GM21825 (cell line): ENCODE measurements around the gene DEAF1.

Experiments used
- ATAC-seq: cut with Tn5 transposase; IDR thresholded peaks from one replicate; pipeline ENCODE4 v1.9.1; 2021; ENCODE audit warnings: mild to moderate bottlenecking, moderate library complexity; ENCODE audit not compliant: unreplicated experiment

DEAF1 gene

DNA sequence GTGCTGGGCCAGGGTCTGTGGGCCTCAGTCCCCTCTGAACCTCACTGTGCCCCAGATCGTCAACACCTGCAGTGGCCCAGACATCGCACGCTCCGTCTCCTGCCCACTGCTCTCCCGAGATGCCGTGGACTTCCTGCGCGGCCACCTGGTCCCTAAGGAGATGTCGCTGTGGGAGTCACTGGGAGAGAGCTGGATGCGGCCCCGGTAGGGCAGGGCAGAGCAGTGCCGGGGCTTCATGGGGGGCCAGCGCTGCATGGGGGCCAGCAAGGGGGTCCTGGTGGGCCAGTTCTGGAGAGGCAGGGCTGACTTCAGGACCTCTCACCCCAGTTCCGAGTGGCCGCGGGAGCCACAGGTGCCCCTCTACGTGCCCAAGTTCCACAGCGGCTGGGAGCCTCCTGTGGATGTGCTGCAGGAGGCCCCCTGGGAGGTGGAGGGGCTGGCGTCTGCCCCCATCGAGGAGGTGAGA is 27.4 kb upstream of the DEAF1 start:
- ATAC-seq: no peak

DNA sequence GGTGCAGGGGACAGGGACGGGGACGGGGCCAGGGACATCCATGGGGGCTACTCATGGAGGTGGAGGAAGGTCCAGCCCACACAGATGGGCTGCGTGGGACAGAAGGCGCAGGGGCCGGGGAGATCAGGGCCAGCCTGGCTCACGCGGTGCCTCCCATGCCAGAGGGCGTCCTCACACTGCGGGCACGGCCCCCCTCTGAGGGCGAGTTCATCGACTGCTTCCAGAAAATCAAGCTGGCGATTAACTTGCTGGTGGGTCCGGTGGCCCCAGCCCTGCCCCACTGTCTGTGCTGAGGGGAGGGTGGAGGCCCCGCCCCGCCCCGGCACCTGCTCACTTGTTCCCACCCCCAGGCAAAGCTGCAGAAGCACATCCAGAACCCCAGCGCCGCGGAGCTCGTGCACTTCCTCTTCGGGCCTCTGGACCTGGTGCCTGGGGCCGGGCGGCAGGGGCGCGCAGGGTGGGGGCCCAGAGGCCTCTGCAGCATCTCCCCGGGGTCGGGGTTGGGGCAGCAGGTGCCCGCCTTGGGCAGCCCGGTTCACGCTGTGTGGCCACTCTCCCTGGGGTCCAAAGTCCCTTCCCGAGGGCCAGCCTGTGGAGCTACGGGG is 26.8 kb upstream of the DEAF1 start:
- no peak for ATAC-seq

DNA sequence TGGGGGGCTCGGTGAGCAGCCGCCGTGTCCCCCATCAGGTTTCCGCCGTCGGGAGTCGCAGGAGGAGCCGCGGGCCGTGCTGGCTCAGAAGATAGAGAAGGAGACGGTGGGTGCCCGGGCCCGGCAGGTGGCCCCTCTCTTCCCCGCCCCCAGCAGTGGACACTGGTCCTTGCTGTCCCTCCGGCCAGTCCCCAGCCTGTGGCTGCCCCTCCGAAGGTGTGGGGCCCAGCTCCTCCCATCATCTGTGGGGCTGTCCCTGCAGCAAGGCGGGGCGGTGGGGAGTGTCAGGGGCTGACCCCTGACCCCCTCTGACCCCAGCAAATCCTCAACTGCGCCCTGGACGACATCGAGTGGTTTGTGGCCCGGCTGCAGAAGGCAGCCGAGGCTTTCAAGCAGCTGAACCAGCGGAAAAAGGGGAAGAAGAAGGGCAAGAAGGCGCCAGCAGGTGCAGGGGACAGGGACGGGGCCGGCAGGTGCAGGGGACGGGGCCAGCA is 26.3 kb upstream of the DEAF1 start:
- no peak for ATAC-seq

DNA sequence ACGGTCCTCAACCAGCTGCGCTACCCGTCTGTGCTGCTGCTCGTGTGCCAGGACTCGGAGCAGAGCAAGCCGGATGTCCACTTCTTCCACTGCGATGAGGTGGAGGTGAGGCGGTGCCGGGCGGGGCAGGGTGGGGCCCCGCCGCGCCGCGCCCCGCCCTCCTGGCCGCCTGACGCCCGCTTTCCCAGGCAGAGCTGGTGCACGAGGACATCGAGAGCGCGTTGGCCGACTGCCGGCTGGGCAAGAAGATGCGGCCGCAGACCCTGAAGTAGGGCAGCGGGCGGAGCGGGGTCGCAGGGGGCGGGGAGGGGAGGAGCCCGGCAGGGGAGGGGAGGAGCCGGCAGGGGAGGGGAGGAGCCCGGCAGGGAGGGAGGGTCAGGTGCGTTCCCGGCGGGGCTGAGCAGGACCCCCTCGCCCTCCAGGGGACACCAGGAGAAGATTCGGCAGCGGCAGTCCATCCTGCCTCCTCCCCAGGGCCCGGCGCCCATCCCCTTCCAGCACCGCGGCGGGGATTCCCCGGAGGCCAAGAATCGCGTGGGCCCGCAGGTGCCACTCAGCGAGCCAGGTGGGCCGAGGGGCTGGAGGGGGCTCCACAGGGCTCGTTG is 25.7 kb upstream of the DEAF1 start:
- ATAC-seq: peak; percentile 61

DNA sequence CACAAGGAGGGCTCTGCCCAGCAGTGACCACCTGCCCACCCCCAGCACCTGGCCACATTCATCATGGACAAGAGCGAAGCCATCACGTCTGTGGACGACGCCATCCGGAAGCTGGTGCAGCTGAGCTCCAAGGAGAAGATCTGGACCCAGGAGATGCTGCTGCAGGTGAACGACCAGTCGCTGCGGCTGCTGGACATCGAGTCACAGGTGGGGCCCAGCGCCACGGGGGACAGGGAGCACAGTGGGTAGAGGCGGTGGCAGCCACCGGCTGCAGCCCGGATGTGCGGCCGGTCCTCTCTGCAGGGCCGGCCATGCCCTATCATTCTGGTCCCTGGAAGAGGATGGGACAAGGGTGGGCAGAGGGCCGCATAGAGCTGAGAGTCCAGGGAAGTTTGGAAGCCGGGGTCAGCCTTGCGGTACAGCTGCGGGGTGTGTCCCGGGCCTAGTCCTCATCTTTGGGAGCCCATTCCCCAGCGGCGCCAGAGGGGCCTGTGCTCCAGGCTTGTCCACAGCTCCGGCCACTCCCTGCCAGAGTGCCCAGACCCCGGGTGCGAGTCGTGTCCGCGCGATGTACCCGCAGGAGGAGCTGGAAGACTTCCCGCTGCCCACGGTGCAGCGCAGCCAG is 25.1 kb upstream of the DEAF1 start:
- ATAC-seq: no peak

DNA sequence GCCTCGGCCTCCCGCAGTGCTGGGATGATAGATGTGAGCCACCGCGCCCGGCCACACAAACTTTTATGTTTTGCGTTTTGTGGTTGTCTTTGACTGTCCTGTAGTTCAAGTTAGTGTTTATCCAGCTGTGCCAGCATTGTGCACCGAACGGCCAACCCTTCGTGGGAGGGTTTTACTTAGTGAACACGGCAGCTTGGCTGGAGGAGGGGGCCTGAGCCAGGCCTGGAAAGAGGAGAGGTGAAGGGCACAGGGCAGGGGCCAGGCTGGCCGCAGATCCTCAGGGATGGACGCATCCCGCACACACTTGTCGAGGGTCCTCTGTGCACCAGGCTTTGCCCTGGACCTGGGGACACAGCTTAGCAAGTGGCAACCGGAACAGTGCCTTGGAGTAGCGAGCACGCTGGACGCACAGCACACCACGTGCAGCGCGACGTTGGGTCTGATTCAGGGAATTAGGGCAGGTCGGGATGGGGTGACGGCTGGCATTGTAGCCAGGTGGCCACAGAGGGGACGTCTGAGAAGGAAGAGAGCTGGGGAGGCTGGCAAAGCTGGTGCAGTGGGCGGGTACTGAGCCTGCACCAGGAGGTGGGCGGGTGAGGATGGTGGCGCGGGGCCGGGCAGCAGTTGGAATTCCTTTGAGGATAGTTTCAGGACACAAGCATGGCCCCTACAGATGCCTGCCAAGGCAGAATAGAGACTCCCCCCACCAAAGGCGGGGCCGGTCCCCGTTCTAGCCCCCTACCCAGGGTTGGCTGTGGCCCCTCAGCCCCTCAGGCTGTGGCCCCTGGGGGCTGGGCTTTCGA is 24.4 kb upstream of the DEAF1 start:
- ATAC-seq: no peak

DNA sequence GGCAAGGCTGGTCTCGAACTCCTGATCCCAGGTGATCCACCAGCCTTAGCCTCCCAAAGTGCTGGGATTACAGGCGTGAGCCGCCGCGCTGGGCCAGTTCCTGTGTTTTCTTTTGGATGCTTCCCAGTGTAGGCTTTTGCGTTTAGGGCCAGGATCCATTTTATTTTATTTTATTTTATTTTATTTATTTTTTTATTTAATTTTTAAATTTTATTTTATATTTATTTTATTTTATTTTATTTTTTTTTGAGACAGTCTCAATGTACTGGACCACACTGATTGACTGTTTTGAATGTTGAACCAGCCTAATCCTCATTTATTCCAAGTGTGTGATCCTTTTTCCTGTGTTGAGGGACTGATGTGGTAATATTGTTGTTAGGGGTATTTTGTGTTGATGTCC is 19.4 kb upstream of the DEAF1 start:
- ATAC-seq: no peak

DNA sequence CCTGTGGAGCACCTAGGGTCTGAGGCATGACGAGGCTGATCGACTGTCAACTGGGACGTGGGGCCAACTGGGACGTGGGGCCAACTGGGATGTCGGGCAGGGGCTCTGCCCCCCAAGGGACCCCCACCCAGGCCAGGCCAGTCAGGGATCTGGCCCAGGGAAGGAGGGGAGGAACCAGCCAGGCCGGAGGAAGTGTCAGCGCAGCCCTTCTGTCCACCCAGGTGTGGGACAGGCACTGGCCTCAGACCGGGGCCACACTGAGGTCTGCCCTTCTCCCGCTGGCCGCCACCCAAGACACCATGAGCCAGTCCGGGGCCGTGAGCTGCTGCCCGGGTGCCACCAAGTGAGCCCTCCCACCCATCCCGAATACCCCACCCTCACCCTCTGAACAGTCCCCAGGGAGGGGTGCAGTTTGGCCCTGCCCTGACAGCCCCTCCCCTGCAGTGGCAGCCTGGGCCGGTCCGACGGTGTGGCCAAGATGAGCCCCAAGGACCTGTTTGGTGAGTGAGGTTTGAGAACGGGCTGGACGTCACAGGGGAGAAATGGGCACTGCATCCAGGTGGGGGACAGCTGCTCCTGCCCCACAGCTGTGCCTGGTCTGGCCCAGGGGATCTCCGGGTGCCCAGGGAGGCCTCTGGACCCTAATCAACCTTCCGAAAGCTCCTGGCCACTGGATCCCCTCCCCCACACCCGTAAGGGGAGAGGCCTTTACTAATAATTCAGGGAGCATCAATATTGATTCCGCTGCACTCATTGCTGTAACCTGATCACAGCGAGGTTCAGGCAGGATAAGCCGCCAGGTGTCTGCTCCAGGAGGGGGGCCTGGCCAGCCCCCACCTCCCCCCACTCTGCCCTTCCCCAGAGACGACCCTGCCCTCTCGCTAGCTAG is 14.3 kb upstream of the DEAF1 start:
- ATAC-seq: no peak

DNA sequence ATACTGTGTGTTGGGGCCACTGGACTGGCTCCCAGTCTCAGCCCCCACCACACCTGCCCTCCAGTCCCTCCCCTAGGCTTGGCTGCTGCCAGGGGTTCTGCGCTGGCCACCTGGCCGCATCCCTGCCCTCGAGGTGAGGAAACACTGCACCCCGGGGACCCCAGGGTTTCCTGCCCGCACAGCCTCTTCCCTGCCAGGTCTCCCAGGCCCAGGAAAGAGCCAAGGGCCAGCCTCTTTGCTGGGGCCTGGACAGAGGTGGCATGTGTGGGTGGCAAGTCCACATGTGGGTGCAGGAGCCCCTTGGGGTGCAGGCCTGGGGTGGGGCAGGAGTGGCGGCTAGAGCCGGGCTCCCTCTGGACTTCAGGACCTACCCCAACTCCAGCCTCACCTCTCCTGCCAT is 13.5 kb upstream of the DEAF1 start:
- ATAC-seq: no peak

DNA sequence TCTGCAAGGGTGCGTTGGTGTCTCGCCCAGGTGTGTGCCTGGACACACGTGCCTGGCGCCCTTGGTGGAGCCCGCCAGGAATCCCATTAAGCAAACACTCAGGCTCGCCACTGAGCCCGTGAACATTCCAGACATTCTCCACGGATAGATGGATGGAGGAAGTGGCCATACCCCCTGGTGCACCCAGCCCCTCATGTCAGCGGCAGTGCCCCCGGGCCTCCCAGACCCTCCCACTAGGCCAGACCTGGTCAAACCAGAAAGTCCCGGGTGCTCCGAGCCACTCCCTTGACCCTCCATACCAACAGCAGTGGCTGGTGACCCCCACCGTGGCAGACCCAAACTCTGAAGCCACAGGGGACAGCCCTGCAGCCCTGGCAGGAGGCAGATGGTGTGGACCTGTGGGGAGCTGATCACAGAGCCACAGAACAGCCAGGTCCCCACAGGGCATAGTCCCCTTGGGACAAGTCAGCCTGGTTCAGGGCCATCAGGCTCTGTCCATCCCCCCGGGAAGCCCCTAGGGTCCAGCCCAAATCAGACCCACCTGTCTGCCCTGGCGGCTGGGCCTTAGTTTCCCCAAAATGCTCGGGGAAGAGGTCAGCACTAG is 12.9 kb upstream of the DEAF1 start:
- ATAC-seq: no peak

DNA sequence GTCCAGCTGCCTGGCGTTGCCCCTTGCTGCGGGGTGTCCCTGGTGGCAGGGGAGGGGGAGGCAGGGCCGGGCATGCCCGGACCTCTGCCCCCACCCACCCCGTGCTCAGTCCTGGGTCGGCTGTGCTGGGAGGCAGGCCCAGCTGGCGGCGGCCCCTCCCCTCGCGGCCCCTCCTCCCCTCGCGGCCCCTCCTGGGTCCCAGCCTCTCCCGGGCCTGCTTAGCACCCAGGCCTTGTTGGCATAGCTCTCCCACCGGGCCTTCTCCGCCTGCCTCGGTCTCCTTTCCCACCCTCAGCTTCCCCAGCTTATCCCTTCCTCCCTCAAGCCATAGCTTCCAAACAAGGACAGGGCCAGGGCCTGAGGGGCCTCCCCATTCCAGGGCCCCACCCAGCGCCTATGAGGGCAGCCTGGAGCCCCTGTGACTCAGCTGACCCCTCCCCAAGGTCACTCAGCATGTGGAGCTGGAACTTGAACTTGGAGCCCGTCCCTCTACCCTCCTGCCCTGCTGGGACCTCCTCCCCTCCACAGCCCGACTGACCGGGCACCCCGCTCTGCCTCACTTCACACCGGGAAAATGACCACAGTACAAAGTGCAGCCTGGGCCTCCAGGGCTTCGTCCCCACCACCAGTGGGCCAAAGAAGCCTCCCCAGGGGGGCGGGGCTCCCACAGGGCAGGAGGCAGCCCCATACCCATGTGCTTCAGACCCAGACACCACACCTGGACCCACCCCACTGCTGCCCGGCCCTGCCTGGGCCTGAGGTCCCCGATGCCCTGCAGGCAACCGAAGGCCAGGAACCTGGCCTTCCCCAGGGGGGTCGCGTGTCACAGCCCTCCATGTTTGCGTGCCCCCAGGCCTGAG is 12.2 kb upstream of the DEAF1 start:
- no peak for ATAC-seq

DNA sequence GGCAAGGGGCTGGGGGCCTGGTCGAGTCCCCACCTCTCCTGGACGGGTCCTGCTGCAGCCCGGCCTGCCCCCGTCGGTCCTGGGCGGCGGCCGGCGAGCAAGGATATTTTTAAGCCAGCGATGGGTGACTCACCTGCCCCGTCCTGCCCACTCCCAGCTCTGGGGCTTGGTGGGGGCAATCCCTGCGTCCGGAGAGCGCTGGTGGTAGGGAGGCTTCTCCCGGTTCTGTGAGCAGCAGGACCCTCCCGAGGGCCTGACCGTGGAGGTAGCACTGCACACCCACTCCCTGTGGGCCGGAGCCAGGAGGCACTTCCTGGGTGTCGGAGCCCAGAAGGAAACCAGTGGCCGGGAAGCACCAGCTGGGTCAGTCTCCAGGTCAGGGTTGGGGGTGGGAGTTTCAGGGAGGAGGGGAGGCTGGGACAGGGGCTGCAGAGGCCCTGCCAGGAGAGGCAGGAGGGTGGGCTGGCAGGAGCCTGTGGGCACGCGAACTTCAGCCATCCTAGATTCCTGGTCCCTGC is 11.5 kb upstream of the DEAF1 start:
- ATAC-seq: no peak

DNA sequence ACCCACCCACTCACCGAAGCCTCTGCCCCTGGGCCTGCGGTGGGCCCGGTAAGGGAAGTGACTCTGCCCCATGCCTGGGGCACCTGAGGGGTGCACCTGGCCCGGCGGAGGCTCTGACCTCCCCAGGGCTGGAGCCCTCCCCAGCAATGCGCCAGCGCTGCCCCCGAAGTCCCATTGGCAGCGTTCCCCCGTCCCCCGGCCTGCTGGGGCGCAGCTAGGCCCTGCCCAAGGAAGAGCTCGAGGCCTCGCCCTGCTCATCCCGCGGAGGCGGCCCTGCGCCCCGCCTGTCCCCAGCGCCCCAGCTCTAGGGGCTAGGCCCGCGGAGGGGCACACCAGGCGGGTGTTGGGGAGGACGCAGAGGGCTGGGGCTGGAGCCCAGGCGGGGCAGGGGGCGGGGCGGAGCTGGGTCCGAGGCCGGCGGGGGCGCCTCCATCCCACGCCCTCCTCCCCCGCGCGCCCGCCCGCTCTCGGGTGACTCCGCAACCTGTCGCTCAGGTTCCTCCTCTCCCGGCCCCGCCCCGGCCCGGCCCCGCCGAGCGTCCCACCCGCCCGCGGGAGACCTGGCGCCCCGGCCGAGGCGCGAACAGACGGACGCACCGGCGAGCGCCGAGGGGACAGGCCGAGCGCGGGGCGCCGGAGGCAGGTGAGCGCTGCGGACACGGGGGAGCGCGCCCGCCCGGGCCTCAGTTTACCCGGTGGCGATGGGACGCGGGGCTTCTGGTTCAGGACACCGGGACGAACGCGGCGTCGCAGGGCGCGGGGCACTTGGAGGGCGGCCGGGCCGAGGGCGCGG is 10.8 kb upstream of the DEAF1 start, which contains the start of gene EPS8L2:
Gene EPS8L2 (plus strand): TSS at position 586 of the 793 bp plus-strand sequence. CDS start 3,177 bp downstream, outside the sequence.
- no peak for ATAC-seq

DNA sequence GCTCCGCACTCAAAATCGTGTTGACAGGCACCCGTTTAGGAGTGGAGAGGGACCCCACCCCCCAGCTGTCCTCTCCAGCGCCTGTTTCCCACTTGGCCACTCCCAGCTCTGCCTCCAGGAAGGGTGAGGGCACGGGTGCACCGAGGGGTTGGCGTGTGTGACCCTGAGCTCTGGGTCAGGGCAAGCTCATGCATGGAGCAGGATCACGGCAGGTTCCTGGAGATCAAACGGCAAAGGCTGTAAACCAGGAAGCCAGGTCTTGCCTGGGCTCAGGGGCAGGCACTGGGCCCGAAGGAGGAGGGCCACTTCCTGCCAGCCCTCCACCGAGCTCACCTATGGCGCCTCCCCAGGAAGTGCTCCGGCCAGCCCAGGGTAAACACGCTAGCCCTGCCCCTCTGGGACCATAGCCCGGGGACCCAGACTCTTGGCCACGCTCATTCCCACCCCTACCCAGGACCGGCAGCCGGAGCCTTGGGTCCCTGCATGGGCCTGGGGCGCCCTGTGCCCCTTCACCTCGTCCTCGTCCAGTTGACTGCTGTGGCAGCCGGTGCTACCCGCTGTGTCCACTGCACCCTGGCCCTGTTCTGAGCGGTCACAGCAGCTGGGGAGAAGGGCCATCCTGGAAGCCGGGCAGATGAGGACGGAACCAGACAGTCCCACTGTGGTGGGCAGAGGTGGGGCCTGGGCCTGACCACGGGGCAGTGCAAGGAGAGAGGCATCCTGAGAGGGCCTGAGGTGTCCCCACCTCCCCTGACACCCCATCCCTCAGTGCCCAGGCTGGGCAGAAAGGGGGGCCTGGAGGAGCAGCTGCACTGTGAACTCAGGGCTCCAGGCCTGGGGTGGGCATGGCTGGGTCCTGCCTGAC is 10.0 kb upstream of the DEAF1 start:
- no peak for ATAC-seq

DNA sequence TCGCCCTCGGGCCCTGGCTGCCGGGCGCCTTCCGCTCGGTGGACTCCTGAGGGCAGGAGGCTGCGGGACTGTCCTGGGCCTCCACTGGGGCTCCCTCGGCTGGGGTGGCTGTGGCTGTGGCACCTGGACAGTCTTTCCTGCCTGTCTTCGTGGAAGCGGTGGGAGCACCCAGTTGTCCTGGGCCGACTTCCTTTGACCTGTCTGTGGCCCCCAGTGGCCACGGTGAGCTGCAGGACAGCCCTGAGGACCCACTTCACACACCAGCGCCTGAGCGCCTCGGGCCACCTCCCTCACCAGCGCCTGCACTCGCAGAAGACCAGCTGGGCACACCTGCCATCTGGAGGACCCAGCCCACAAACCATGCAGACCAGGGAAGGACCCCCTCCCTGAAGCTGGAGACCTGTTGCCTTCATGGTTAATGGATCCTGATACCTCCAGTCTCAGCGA is 9.2 kb upstream of the DEAF1 start:
- ATAC-seq: no peak

DNA sequence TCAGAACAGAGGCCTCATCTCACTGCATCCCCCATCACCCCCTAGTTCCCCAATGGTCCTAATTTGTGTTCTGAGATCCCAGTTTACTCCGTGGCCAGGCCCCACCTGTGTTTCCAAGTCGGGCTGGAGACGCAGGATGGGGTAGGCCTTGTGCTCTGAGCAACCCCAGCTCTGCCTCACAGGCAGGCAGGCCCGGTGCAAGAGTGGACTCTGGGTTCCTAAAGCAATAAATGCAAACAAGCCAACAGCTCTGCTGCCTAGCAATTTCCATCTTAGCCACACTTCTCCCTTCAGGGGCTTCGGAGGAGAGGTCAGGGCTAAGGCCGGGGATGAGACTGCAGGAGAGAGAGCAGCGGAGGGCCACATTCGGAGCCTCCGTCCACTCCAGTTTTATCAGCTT is 8.5 kb upstream of the DEAF1 start:
- no peak for ATAC-seq
